HG03575 (cell line): Measurements from ENCODE around the gene KIF5B.
"Not testable (repeated sequence)": the region's sequence is repeated elsewhere in the genome, so short reads cannot be mapped to it uniquely, and the experiment has no call there.

Experiments used
- ATAC-seq: cut with Tn5 transposase; IDR thresholded peaks from one replicate; pipeline ENCODE4 v1.9.1; 2021; ENCODE audit not compliant: unreplicated experiment, insufficient number of reproducible peaks, low FRiP score; ENCODE audit errors: extremely low read depth

The KIF5B gene

DNA sequence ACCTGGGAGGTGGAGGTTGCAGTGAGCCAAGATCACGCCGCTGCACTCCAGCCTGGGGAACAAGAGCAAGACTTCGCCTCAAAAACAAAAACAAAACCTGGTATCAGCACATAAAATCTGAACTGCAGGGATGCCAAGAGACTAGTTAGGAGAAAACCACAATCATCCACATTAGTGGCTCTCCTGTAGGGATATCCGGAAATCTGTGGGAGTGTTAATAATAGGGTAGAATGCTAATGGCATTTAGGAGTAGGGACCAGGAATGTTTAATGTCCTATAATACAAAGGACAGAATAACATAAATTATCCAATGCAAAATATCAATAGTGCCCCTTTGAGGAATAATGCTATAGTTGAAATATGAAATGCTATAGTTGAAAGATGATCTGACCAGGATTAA, 24.3 kb downstream of the KIF5B start:
- ATAC-seq, result no peak

DNA sequence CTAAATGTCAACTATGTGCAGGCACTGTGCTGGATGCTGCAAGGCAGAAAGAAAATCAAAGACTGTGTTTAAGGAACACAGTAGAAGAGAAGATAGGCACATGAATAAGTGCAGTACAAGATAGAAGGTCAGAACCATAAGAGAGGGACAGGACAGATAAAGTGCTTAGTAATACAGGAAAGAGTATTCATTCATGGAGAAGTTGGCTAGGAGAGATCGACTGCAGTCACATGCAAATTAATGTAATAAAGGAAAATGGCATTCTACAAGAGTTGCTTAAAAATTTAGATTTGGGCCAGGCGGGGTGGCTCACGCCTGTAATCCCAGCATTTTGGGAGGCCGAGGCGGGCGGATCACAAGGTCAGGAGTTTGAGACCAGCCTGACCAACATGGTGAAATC, 24.8 kb downstream of the KIF5B start:
- no peak for ATAC-seq

GRCh38 chr10:32028710-32029109, 27.5 kb downstream of the KIF5B start:
- no peak for ATAC-seq

- ATAC-seq, result no peak
Measured at GRCh38 chr10:32023264-32023663, 33.0 kb downstream of the KIF5B start.

DNA sequence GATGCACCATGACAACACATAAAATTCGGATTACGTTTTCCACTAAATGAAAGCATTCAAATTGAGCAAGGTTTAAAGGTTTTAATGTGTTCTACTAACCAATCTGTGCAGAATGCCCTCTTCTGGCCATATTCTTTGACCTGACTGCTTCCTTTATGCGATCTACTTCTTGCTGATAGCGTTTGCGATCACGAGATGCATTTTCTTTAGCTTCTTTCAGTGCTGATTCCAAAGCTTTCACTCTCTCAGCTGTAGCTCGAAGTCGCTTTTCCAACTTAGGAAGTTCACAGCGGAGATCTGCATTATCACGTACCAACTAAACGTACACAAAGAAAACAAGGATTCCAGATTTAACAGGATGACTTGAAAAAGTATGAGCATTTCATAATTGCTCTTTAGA, 39.2 kb downstream of the KIF5B start:
- no peak for ATAC-seq

- no peak for ATAC-seq
Measured at GRCh38 chr10:32015386-32015785, 40.8 kb downstream of the KIF5B start.

GRCh38 chr10:32007026-32007425, 49.2 kb downstream of the KIF5B start:
- ATAC-seq, result no peak

DNA sequence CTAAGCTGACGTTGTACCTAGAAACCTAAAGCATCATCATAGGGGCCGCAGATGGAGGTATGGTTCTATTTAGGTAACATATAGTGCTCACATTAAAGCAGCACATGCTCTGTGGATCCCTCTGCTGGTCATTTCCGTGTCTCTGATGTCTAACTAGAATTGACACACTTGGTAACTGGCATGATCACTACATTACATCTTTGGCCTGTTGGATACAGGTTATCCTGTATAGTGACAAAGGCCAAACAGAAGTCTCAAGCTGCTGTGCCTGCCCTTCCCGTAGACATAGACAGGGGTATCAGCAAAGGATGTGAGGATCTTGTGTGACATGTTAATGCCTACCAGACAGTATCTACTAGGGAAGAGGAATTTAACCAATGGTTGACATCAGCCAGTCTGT, 51.2 kb downstream of the KIF5B start:
- no peak for ATAC-seq

- no peak for ATAC-seq
Measured at GRCh38 chr10:32004161-32004591, 52.0 kb downstream of the KIF5B start.

- ATAC-seq, result no peak
Measured at GRCh38 chr10:32002531-32002930, 53.7 kb downstream of the KIF5B start.

GRCh38 chr10:32000937-32001336, 55.3 kb downstream of the KIF5B start:
- ATAC-seq, result no peak

DNA sequence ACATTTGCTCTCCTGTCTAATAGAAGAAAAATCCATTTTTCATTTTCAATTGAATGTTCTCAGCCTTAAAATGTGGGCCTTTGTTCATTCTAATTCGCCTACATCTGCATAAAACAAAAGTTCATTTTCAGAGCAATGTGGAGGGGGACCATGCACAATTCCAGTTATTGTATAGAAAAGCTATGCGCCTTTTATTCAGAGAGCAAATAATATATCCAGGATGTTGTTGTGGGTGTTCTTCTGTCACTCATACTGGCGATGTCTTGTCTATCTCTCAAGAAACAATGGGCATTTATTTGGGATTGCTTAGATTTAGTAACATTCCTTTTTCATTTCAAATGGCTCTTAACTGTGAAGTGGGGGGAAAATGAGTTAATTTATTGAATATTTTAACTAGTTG, 56.4 kb downstream of the KIF5B start:
- ATAC-seq, result no peak

DNA sequence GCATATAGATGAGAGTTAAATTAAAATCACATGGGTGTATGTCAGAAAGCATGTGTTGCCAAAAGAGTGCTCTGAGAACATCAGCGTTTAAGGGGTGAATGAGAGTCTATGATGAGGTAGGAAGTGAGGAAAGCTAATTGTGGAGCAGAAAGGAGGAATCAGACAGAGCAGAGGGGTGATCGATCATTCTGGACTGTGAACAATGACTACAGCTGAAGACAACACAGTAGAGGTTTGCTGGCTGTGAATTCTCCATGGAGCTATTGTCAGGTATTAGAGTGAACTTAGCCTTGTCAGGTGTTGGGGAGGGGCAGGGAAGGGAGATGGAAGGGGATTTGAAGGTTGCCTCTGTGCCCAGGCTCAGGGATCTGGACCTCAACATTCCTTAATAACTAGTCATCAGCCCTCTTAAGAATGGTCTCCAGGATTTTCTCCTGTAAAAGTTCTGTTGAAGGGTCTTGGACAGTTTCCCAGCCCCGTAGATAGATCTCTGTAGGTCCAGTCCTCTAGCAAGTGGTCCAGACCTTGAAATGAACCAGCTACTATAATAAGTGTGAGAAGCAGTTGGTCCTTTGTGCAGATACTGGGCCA, 57.1 kb downstream of the KIF5B start:
- ATAC-seq, result no peak

GRCh38 chr10:31994926-31995325, 61.3 kb downstream of the KIF5B start:
- ATAC-seq, result no peak

- ATAC-seq, result no peak
Measured at GRCh38 chr10:31990937-31991336, 65.3 kb downstream of the KIF5B start.

DNA sequence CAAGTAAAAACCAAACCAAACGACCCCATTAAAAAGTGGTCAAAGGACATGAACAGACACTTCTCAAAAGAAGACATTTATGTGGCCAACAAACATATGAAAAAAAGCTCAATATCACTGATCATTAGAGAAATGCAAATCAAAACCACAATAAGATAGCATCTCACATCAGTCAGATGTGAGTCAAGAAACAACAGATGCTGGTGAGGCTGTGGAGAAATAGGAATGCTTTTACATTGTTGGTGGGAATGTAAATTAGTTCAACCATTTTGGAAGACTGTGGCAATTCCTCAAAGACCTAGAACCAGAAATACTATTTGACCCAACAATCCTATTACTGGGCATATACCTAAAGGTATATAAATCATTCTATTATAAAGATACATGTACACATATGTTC, 68.4 kb downstream of the KIF5B start:
- not testable (repeated sequence) for ATAC-seq

DNA sequence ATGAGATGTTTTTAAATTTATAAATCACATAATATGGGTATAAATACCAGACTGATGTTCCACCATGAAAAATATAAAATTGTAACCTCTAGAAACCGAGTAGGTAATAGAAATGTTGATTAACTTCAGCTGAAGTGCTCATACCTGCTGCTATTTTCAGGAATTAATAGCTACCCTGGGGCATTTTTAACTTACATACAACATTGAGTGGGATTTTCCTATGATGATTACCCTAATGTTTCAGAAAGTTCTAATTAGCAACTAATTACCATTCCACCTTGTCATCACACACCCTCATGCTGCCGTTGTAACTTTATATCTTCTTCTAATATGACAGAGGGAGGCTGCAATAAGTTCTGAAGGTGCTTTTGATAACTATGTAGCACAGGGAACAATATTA, 74.1 kb downstream of the KIF5B start:
- no peak for ATAC-seq

DNA sequence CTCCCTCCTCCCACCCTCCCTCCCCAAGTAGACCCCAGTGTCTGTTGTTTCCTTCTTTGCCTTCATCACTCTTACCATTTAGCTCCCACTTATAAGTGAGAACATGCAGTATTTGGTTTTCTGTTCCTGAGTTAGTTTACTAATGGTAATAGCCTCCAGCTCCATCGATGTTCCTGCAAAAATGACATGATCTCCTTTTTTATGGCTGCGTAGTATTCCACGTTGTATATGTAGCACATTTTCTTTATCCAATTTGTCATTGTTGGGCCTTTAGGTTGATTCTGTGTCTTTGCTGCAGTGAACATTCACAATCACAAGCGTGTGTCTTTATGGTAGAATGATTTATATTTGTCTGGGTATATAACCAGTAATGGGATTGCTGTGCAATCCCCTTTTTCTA, 75.8 kb downstream of the KIF5B start:
- no peak for ATAC-seq

DNA sequence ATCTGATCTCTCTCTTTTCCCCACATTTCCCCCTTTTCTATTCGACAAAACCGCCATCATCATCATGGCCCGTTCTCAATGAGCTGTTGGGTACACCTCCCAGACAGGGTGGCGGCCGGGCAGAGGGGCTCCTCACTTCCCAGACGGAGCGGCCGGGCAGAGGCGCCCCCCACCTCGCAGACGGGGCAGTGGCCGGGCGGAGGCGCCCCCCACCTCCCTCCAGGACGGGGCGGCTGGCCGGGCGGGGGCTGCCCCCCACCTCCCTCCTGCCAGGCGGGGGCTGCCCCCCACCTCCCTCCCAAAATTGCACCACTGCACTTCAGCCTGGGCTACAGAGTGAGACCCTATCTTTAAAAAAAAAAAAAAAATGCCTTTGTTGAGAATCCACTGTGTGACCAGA, 77.2 kb downstream of the KIF5B start:
- ATAC-seq, result not testable (repeated sequence)

DNA sequence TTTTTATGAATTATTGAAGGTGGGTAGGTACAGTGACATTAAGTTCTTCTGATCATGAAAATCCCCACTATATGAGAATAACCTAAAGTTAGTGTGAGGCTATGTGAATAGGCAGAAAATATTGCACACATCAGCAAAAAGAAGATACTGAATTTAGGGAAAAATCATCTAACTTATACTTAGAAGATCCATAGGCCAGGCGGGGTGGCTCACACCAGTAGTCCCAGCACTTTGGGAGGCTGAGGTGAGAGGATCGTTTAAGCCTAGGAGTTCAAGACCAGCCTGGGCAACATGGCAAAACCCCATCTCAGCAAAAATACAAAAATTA, 78.1 kb downstream of the KIF5B start:
- no peak for ATAC-seq

DNA sequence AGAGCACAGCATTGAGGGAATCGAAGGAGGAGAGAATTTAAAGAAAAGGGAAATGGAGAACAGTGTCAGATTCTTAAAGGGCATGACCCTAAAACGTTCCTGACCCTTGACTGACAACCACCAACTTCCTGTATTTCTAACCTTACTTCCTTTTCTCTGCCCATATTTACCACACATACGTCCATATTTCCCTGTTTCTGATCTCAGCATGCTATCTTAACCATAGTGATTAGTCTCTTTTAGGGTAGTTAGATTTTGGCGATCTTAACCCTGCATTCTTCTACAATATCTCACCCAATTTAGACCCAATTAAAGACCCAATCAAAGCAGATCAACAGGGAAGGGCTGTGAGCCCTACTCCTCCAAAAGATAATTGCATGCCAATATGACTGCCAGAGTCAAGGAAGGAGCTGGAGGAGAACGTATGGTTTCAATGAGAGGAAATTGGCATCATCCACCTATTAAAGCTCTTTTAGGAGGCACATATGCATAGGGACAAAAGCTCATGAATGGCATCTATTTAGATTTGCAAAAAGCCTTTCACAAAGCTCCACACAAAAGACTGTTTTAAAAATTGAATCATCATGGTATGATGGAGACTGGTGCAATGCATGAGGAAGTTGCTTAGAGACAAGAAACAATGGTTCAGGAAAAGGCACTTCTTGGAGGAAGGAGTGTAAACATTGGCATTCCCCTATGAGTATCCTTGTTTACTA, 78.6 kb downstream of the KIF5B start:
- ATAC-seq, result no peak
